ENCODE results near the gene CSH1.
"Not testable (repeated sequence)": the region's sequence is repeated elsewhere in the genome, so short reads cannot be mapped to it uniquely, and the experiment has no call there.

The CSH1 gene

DNA sequence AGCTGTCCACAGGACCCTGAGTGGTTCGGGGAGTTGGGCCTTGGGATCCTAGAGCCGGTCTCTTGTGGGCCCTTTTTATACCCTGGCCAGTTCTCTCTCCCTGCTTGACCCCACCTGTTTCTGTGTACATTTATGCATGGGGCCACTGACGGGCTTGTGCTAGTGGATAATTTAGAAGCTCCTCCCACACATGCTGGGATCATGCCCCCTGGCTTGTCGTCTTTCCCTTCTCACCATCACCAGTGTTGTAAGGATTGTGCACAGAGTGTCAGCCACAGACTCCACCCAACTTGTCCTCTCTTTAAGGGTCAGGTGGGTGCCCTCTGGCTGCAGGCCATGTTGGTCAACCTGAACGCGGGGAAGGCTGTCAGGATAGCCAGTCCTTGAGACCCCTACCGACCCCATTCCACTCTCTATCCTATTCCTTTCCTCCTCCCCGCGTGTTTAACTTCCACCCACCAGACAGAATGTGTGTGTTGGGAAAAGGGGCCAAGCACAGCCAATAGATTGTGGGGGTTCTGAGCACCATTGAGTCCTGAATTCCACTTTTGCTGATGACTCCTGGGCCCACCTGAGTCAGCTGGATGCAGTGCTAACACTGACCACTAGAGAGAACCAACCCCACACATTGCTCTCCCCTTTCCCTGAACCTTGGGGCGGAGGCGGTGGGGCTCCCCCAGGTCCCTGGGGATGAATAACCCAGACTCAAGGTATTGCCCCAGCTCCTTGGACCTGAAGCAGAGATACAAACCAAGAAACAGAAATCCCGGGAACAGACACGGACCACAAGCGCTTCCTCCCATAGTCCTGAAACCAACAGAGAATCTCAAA lies at the start of gene CSH1:
TSS of gene CSH1 (minus strand) at position 51 of the 831 bp plus-strand sequence. CDS start 63 bp downstream, outside the sequence.
- not testable (repeated sequence) for H3K4me3 ChIP-seq (ENCODE audit: control insufficient read depth, low read depth, low read length); DNase-seq (ENCODE audit: low read depth)

DNA sequence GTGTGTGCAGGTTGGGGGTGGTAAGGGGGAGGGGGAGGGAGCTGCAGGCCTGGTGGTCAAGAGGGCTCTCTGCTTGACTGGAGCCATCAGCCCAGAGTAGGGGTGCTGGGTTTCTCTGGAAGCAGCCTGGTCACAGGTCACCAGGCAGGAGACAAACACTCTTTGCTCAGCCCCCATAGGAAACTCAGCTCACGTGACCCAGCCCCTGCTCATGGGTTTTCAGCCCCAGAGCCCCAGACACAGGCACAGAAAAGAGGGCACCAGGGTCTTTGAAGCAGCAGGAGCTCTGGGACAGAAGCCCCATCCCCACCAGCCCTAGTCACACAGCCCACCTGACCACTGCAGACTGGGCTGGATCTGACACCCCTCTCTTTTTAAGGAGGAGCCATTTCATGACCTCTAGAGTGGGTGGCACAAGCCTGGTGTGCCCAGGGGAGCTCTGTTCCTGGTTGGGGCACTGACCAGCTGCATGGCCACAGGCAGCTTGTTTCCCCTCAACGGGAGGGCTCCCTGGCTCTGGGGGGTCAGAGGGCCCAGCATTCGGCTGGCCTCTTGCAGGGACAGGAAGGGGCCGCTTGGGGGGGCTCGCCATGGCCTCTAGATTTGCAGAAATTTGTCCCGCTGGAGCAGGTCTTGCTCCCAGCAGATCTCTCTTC lies 49.5 kb upstream of the CSH1 start:
- no peak overlapping the region for H3K4me3 ChIP-seq (ENCODE audit: control insufficient read depth, low read depth, low read length)
- TF ChIP-seq, protein P1, sequence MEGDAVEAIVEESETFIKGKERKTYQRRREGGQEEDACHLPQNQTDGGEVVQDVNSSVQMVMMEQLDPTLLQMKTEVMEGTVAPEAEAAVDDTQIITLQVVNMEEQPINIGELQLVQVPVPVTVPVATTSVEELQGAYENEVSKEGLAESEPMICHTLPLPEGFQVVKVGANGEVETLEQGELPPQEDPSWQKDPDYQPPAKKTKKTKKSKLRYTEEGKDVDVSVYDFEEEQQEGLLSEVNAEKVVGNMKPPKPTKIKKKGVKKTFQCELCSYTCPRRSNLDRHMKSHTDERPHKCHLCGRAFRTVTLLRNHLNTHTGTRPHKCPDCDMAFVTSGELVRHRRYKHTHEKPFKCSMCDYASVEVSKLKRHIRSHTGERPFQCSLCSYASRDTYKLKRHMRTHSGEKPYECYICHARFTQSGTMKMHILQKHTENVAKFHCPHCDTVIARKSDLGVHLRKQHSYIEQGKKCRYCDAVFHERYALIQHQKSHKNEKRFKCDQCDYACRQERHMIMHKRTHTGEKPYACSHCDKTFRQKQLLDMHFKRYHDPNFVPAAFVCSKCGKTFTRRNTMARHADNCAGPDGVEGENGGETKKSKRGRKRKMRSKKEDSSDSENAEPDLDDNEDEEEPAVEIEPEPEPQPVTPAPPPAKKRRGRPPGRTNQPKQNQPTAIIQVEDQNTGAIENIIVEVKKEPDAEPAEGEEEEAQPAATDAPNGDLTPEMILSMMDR (conservative IDR thresholded peaks at IDR 0.05; ENCODE audit: control insufficient read depth, insufficient read depth, low read depth, low read length) = no peak

DNA sequence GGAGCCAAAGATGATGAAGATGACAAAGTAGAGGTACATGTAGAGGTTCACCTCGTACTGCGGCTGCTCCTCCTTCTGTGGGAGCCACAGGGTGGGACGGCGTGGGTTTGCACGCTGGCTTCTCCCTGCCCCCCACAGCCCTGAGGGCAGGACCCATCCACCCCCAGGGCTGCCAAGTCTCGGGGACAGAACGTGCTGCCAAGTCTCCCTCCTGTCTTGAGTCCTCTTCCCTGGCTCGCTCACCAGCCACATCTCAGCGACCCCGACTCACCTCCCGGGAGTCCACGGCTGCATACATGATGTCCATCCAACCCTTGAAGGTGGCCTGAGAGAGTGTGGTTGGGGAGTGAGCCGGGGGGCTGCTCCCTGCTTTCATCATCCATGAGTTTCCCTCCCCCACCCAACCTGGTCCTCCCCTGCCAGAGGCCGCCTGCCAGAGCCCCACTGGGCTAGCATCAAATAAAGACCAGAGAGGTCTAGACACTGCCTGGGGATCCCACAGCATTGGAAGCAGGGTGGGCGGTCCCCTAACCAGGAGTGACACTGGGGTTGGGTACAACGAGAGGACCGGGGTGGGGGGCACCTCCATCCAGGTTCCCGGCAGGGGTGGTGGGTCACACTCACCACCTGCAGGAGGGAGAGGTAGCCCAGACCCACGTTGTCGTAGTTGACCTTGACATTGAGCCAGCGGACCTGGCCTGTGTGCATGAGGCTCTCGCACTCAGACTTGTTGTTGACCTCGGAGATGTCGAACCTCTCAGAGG lies 48.5 kb upstream of the CSH1 start:
- TF ChIP-seq, protein P1 (conservative IDR thresholded peaks at IDR 0.05; ENCODE audit: control insufficient read depth, insufficient read depth, low read depth, low read length) = no peak
- DNase-seq (ENCODE audit: low read depth) = no peak
- H3K4me3 ChIP-seq (ENCODE audit: control insufficient read depth, low read depth, low read length) = no peak overlapping the region

More for the DNA sequence above, 49.5 kb upstream of the CSH1 start:
- DNase-seq (ENCODE audit: low read depth) = no peak

DNA sequence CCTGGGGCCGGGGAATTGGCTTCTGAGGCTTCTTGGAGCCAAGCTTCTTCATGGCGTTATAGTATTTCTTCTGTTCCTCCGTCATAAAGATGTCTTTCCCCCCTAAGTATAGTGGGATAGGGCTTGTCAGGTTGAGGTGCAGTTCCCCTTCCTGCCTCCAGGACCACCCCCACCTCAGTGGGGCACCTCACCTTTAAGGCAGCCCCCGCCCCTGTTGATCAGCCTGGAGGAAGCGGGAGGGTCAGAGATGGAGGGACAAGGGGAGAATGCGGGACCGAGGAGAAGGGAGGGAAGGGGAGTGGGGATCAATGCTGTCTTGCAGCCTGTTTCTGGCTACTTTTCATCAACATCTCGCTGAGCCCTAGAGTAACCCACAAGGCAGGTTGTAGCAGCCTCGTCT lies 47.4 kb upstream of the CSH1 start:
- DNase-seq (ENCODE audit: low read depth) = no peak
- TF ChIP-seq, protein P1 (conservative IDR thresholded peaks at IDR 0.05; ENCODE audit: control insufficient read depth, insufficient read depth, low read depth, low read length) = peak; percentile 14
- no peak overlapping the region for H3K4me3 ChIP-seq (ENCODE audit: control insufficient read depth, low read depth, low read length)

DNA sequence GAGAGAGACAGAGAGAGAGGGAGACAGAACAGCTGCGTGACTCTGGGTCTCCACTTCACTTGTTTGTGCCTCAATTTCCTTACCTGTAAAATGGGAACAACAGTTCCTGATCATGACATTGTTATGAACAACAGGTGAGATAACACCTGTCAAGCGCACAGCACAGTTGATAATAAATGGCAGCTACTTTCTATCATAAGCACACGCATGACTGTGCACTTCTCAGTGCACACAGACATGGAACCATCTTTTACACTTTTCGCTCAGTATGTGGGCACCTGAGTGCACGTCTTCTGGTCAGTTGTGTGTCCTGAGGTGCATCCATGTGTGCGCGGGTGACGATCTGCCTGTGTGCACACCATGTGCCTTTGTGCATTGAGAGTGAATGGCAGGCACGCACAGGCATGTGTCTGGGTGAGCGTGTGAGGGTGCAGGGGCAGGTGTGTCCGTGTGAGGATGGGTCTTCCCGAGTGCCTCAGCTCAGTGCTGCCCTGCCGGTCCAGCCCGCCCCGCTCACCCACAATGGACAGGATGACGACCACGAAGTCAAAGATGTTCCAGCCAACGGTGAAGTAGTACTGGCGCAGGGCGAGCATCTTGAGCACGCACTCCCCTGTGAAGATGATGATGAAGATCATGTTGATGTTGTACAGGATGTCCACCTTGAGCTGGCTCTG lies 46.1 kb upstream of the CSH1 start:
- no peak overlapping the region for H3K4me3 ChIP-seq (ENCODE audit: control insufficient read depth, low read depth, low read length)
- TF ChIP-seq, protein P1 (conservative IDR thresholded peaks at IDR 0.05; ENCODE audit: control insufficient read depth, insufficient read depth, low read depth, low read length) = no peak
- DNase-seq (ENCODE audit: low read depth) = no peak

DNA sequence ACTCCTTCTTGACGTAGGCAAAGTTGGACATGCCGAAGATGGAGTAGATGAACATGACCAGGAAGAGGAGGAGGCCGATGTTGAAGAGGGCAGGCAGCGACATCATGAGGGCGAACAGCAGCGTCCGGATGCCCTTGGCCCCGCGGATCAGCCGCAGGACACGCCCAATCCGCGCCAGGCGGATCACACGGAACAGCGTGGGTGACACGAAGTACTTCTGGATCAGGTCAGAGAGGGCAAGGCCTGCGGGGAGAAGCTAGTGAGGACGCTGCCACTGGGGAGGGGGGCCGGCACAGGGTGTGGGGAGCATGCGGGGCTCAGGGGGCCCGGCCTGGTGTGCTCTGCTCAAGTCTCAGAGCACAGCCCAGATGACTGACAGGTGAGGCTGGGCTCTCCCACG lies 45.4 kb upstream of the CSH1 start:
- H3K4me3 ChIP-seq (ENCODE audit: control insufficient read depth, low read depth, low read length) = no peak overlapping the region
- TF ChIP-seq, protein P1 (conservative IDR thresholded peaks at IDR 0.05; ENCODE audit: control insufficient read depth, insufficient read depth, low read depth, low read length) = no peak
- no peak for DNase-seq (ENCODE audit: low read depth)
